Uterus (tissue), 2 donors: ENCODE results near the gene OR8H2.

Experiments
- POLR2A ChIP-seq, 2 donors: fragments of 450-650 bp; IDR thresholded peaks; one replicate each; pipeline ENCODE4 v1.6.1; 2016; ENCODE audit warnings: antibody characterized with exemption in 2 of 2, mild to moderate bottlenecking in 1 of 2, moderate library complexity in 1 of 2
- TF ChIP-seq, protein P1 (sequence below), 4 experiments: fragments of 200-600 bp in 2 of 4; fragments of 450-650 bp in 2 of 4; sonication (generic) in 2 of 4; IDR thresholded peaks; one replicate each; pipeline ENCODE4 v1.5.1; 2016 to 2019; ENCODE audit warnings: antibody characterized with exemption in 4 of 4, mild to moderate bottlenecking in 2 of 4, moderate library complexity in 1 of 4

DNA sequence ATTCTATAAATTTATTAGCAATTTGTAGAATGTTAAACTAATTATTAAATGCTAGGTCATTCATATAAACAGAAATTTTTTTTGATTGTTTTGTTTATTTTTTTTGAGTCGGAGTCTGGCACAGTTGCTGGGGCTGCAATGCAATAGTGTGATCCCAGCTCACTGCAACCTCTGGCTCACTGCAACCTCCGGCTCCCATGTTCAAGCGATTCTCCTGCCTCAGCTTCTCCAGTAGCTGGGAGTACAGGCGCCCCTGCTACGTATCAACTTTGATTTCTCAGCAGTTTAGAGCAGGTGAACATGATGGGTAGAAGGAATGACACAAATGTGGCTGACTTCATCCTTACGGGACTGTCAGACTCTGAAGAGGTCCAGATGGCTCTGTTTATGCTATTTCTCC lies 18.6 kb downstream of the OR8H2 start, which contains the start of gene OR8H3:
- TF ChIP-seq, protein P1, sequence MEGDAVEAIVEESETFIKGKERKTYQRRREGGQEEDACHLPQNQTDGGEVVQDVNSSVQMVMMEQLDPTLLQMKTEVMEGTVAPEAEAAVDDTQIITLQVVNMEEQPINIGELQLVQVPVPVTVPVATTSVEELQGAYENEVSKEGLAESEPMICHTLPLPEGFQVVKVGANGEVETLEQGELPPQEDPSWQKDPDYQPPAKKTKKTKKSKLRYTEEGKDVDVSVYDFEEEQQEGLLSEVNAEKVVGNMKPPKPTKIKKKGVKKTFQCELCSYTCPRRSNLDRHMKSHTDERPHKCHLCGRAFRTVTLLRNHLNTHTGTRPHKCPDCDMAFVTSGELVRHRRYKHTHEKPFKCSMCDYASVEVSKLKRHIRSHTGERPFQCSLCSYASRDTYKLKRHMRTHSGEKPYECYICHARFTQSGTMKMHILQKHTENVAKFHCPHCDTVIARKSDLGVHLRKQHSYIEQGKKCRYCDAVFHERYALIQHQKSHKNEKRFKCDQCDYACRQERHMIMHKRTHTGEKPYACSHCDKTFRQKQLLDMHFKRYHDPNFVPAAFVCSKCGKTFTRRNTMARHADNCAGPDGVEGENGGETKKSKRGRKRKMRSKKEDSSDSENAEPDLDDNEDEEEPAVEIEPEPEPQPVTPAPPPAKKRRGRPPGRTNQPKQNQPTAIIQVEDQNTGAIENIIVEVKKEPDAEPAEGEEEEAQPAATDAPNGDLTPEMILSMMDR (IDR thresholded peaks at IDR 0.05): no peak
- no peak for TF ChIP-seq POLR2A (IDR thresholded peaks at IDR 0.05)
